C4-2B (cell line): ENCODE measurements around the gene AGBL4.

Experiments
- H3K27ac ChIP-seq: fragments of 450-650 bp; 2 replicates; pipeline ENCODE4 v1.5.1; 2017
- CTCF ChIP-seq: fragments of 450-650 bp; conservative IDR thresholded peaks from 2 replicates; pipeline ENCODE4 v1.5.1; 2017; ENCODE audit warnings: mild to moderate bottlenecking
- ZFX ChIP-seq: fragments of 450-650 bp; IDR thresholded peaks from 2 replicates; pipeline ENCODE4 v1.6.1; 2017

Gene AGBL4

GRCh38 chr1:48627486-48627885 lies 1396.3 kb downstream of the AGBL4 start:
- no peak overlapping the region for H3K27ac ChIP-seq
- TF ChIP-seq ZFX (no peak), CTCF (no peak)

GRCh38 chr1:48619539-48619938 lies 1404.2 kb downstream of the AGBL4 start:
- H3K27ac ChIP-seq, result no peak overlapping the region
- no peak for TF ChIP-seq ZFX
- TF ChIP-seq CTCF, result no peak

- no peak overlapping the region for H3K27ac ChIP-seq
- TF ChIP-seq CTCF (no peak), ZFX (no peak)
These were observed 1406.5 kb downstream of the AGBL4 start for GRCh38 chr1:48617252-48617651.

GRCh38 chr1:48616710-48617109 lies 1407.0 kb downstream of the AGBL4 start:
- H3K27ac ChIP-seq, result no peak overlapping the region

GRCh38 chr1:48611841-48612240 lies 1411.9 kb downstream of the AGBL4 start:
- no peak overlapping the region for H3K27ac ChIP-seq
- no peak for TF ChIP-seq ZFX
- TF ChIP-seq CTCF, result no peak

More at GRCh38 chr1:48616710-48617109, 1407.0 kb downstream of the AGBL4 start:
- TF ChIP-seq ZFX, result no peak
- TF ChIP-seq CTCF, result no peak

GRCh38 chr1:48610628-48611542 lies 1412.9 kb downstream of the AGBL4 start:
- TF ChIP-seq ZFX (no peak), CTCF (no peak)
- no peak overlapping the region for H3K27ac ChIP-seq

- H3K27ac ChIP-seq, result no peak overlapping the region
- no peak for TF ChIP-seq CTCF
- no peak for TF ChIP-seq ZFX
These were observed 1414.9 kb downstream of the AGBL4 start for GRCh38 chr1:48608882-48609281.
